Adipocyte (in vitro differentiated cells): ENCODE results near the gene ZNF443.
"Not testable (repeated sequence)": the region's sequence is repeated elsewhere in the genome, so short reads cannot be mapped to it uniquely, and the experiment has no call there.

Experiments used
- DNase-seq: peaks from one replicate; pipeline ENCODE4 v3.0.0-alpha.2; 2015; ENCODE audit warnings: low read depth
- H3K27me3 ChIP-seq: replicated peaks from 2 replicates; pipeline ENCODE4 v1.7.0; 2013; ENCODE audit warnings: mild to moderate bottlenecking, low read length, moderate library complexity; ENCODE audit not compliant: control insufficient read depth, insufficient read depth
- H3K36me3 ChIP-seq: 2 replicates; pipeline ENCODE4 v1.7.0; 2013; ENCODE audit warnings: low read length, mild to moderate bottlenecking, moderate library complexity; ENCODE audit not compliant: control insufficient read depth, insufficient read depth, severe bottlenecking
- H3K4me1 ChIP-seq: 2 replicates; pipeline ENCODE4 v1.7.0; 2013; ENCODE audit warnings: mild to moderate bottlenecking, low read length, moderate library complexity; ENCODE audit not compliant: control insufficient read depth, insufficient read depth
- H3K4me3 ChIP-seq: 2 replicates; pipeline ENCODE4 v1.7.0; 2013; ENCODE audit warnings: mild to moderate bottlenecking, low read length, moderate library complexity
- H3K9ac ChIP-seq: 2 replicates; pipeline ENCODE4 v1.7.0; 2013; ENCODE audit warnings: mild to moderate bottlenecking, low read length, moderate library complexity
- H3K9me3 ChIP-seq: 2 replicates; pipeline ENCODE4 v1.7.0; 2013; ENCODE audit warnings: mild to moderate bottlenecking, low read length, moderate library complexity; ENCODE audit not compliant: control insufficient read depth

ZNF443 gene

GRCh38 chr19:12465211-12465610, 24.4 kb upstream of the ZNF443 start:
- Histone ChIP-seq H3K9ac (no peak overlapping the region), H3K27me3 (no peaks in the 10 kb centered on the region), H3K4me1 (no peaks in the 10 kb centered on the region), H3K36me3 (peaks cover 22% of the 10 kb centered on the region), H3K4me3 (peak overlapping the region; percentile 70), H3K9me3 (peaks cover 79% of the 10 kb centered on the region)
- no peak for DNase-seq

- H3K4me3 ChIP-seq, result peak overlapping the region; percentile 70
- H3K9me3 ChIP-seq, result peaks cover 78% of the 10 kb centered on the region
- no peak overlapping the region for H3K9ac ChIP-seq
- H3K4me1 ChIP-seq, result no peaks in the 10 kb centered on the region
- no peak for DNase-seq
- H3K27me3 ChIP-seq, result no peaks in the 10 kb centered on the region
- H3K36me3 ChIP-seq, result peaks cover 22% of the 10 kb centered on the region
Observed at GRCh38 chr19:12464769-12465168, 23.9 kb upstream of the ZNF443 start.

GRCh38 chr19:12464139-12464538, 23.3 kb upstream of the ZNF443 start:
- not testable (repeated sequence) for H3K9ac ChIP-seq, H3K27me3 ChIP-seq, DNase-seq, H3K4me1 ChIP-seq
- Histone ChIP-seq H3K4me3 (peak overlapping the region; percentile 70), H3K36me3 (peaks cover 22% of the 10 kb centered on the region), H3K9me3 (peaks cover 80% of the 10 kb centered on the region)

GRCh38 chr19:12453495-12453894, 12.7 kb upstream of the ZNF443 start:
- Histone ChIP-seq H3K4me1 (no peaks in the 10 kb centered on the region), H3K27me3 (no peaks in the 10 kb centered on the region), H3K4me3 (no peak overlapping the region), H3K9me3 (peaks cover 85% of the 10 kb centered on the region), H3K9ac (no peak overlapping the region), H3K36me3 (no peaks in the 10 kb centered on the region)
- DNase-seq, result no peak

GRCh38 chr19:12450844-12451243, 10.0 kb upstream of the ZNF443 start:
- Histone ChIP-seq H3K9ac (no peak overlapping the region), H3K4me3 (peak overlapping the region; percentile 47), H3K9me3 (peaks cover 67% of the 10 kb centered on the region), H3K27me3 (no peaks in the 10 kb centered on the region), H3K4me1 (no peaks in the 10 kb centered on the region), H3K36me3 (no peaks in the 10 kb centered on the region)
- DNase-seq, result no peak

GRCh38 chr19:12448808-12449207, 8.0 kb upstream of the ZNF443 start:
- no peak for DNase-seq
- no peaks in the 10 kb centered on the region for H3K4me1 ChIP-seq
- H3K4me3 ChIP-seq, result no peak overlapping the region
- H3K9me3 ChIP-seq, result peaks cover 58% of the 10 kb centered on the region
- H3K9ac ChIP-seq, result no peak overlapping the region
- H3K27me3 ChIP-seq, result no peaks in the 10 kb centered on the region
- H3K36me3 ChIP-seq, result no peaks in the 10 kb centered on the region

GRCh38 chr19:12439686-12440540, 908 bp downstream of the ZNF443 start:
- peak; percentile 29 for DNase-seq
- not testable (repeated sequence) for H3K27me3 ChIP-seq, H3K9me3 ChIP-seq, H3K36me3 ChIP-seq, H3K4me1 ChIP-seq
- peak overlapping the region; percentile 93 for H3K4me3 ChIP-seq
- H3K9ac ChIP-seq, result peak overlapping the region; percentile 80

- DNase-seq, H3K4me1 ChIP-seq, H3K27me3 ChIP-seq, H3K9ac ChIP-seq: not testable (repeated sequence)
- peaks cover 15% of the 10 kb centered on the region for H3K36me3 ChIP-seq
- peak overlapping the region; percentile 32 for H3K4me3 ChIP-seq
- peaks cover 27% of the 10 kb centered on the region for H3K9me3 ChIP-seq
Observed at GRCh38 chr19:12430726-12431299, 10.0 kb downstream of the ZNF443 start.

GRCh38 chr19:12425888-12426274, 14.9 kb downstream of the ZNF443 start:
- peaks cover 7% of the 10 kb centered on the region for H3K36me3 ChIP-seq
- no peak overlapping the region for H3K9ac ChIP-seq
- no peaks in the 10 kb centered on the region for H3K27me3 ChIP-seq
- H3K4me1 ChIP-seq, result no peaks in the 10 kb centered on the region
- DNase-seq, result no peak
- peaks cover 17% of the 10 kb centered on the region for H3K9me3 ChIP-seq
- no peak overlapping the region for H3K4me3 ChIP-seq

GRCh38 chr19:12425236-12425887, 15.5 kb downstream of the ZNF443 start:
- H3K27me3 ChIP-seq, result no peaks in the 10 kb centered on the region
- no peak for DNase-seq
- no peaks in the 10 kb centered on the region for H3K4me1 ChIP-seq
- H3K9me3 ChIP-seq, result peaks cover 12% of the 10 kb centered on the region
- H3K36me3 ChIP-seq, result peaks cover 2% of the 10 kb centered on the region
- H3K4me3 ChIP-seq, result no peak overlapping the region
- no peak overlapping the region for H3K9ac ChIP-seq

GRCh38 chr19:12417273-12417672, 23.5 kb downstream of the ZNF443 start:
- not testable (repeated sequence) for H3K36me3 ChIP-seq, H3K9me3 ChIP-seq, H3K27me3 ChIP-seq, H3K9ac ChIP-seq, H3K4me3 ChIP-seq, DNase-seq, H3K4me1 ChIP-seq
